ENCODE measurements around the gene SCYGR6.
A peak's percentile ranks its signal among the peaks of the same experiment; 100 is the strongest.
"Not testable (repeated sequence)": the region's sequence is repeated elsewhere in the genome, so short reads cannot be mapped to it uniquely, and the experiment has no call there.

SCYGR6 gene
- 0 reads per million in 2 donors for total RNA-seq

- DNase-seq = no peak
These were observed at the start of gene SCYGR6 for GRCh38 chr2:227724394-227725039. Gene SCYGR6, minus strand, starts transcription at chr2:227724757. Its CDS starts 0 bp downstream, at chr2:227724757.

- DNase-seq = peak in 1 of 5 experiments; percentile 4
These were observed 49.6 kb upstream of the SCYGR6 start for GRCh38 chr2:227774011-227774624.

DNA sequence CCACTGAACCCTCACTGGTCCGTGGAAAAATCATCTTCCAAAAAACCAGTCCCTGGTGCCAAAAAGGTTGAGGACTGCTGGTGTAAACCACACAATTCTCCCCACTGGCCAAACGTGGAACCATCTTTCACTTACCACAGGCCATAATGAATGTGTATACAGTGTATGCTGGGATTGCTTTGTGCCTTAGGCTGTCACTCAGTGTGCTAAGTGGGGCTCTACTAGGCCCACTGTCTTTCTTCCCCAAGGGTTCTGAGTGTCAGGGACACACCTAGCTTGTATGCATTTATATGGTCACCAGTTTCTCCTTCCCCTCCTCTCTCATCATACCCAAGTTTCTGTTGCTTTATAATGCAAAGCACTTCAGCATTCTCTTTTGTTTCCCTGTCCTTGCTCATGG is 48.4 kb upstream of the SCYGR6 start:
- no peak for DNase-seq

- DNase-seq = no peak
These were observed 47.7 kb upstream of the SCYGR6 start for GRCh38 chr2:227772197-227772661.

DNA sequence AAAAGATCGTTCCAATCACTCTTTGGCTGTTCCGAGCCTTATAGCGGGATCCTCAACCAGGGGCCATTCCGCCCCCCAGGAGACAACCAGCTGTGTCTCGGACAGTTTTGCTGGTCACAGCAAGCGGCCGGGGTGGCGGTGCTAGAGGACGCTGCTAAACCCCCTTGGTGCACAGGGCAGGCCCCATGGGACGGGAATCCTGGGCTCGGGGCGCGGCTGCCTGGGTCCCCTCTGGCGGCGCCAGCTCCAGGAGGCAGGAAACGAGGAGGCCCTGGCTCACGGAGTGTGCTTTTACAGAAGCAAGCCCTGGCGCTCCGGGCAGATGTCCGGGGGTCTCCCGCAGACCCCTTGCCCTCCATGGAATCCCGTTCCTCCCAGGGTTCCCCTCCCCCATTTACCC is 43.3 kb upstream of the SCYGR6 start:
- DNase-seq = no peak

GRCh38 chr2:227766373-227766883 is 41.9 kb upstream of the SCYGR6 start:
- DNase-seq = peak in 4 of 5 experiments; percentile 16 to 41 (median 37)

DNA sequence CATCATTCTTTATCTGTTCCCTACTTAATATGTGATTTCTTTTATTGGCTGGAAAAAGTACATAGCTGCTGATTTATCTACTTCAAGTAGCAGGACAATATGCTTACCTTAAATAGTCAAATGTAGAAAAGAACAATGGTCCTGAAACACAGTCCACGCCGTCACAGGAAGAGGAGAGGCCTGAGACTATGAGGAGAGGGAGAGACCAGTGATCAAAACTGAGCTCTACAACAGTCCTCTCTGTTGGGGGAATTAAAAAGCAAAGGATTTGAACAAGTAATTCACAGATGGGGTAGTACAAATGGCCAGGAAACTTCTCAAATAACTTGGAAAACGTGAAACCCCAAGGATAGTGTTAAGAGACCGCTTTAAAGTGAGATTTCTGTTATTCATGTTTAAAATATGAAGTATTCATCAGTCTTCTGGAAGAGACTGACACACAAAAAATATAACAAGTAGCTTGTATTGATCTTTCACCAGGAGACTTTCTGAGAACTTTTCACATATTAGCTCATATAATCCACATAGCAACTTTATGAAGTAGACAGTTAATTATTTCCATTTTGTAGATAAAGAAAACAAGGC is 41.3 kb upstream of the SCYGR6 start:
- no peak for DNase-seq

DNA sequence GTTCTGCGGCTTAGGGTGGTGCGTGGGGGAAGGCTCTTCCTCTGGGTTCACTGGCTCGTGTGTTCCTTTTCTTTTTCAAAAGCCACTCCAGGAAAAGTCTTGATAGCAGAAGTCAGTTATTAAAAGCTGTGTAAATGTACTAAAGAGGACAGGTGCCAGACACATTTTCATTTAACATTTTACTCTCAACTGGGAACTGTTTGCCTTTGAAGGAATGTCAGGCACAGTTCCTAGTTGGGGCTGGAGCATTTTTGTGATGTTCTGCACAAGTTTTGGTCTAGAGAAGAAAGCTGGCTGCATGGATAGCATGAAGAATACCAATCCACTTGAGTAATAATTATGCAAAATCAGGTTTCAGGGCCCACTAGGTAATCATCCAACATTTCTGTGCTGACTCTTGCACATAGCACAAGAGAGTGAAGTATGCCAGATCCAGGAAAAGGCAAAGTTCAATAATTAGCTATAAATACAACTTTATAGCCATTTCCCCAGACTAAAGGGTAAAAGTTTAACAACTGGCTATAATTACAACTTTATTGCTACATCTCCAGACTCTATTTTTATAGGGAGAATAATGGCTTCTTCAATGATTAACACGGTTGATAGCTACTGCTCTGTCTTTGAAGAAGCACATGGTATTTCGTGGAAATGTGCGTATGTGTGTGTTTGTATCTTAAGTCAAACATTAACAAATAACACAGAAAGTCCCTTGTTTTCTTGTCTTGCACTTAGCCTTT is 37.4 kb upstream of the SCYGR6 start:
- DNase-seq = no peak

DNA sequence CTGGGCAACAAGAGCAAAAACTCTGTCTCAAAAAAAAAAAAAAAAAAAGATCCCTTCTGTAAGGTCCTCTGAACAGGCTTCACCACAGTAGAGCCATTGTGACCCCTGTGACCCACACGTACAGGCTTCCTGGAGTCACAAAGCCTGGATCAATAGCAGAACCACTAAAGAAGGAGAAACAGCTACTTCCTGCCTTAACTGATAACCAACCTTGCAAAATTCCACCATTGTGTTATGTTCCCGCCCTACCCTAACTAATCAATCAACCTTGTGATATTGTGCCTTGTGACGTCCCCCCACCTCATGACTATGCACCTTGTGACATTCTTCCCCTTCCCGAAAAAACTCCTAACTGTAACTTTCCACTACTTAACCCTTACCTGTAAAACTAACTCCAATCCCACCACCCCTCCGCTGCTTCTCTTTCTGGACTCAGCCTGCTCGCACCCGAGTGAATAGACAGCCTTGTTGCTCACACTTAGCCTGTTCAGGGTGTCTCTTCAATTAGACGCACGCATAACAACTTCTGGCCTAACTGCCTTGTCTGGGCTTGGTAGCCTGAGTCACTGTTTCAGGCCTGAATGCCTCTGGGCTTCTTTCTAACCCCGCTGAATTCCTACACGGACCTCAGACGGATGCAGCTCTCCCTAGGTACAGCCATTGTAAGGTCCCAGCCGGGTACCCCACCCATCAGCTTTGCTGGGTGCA is 35.0 kb upstream of the SCYGR6 start:
- DNase-seq = no peak

- DNase-seq = not testable (repeated sequence)
These were observed 31.7 kb upstream of the SCYGR6 start for GRCh38 chr2:227756261-227756660.

- no peak for DNase-seq
These were observed 23.5 kb upstream of the SCYGR6 start for GRCh38 chr2:227748079-227748478.

DNA sequence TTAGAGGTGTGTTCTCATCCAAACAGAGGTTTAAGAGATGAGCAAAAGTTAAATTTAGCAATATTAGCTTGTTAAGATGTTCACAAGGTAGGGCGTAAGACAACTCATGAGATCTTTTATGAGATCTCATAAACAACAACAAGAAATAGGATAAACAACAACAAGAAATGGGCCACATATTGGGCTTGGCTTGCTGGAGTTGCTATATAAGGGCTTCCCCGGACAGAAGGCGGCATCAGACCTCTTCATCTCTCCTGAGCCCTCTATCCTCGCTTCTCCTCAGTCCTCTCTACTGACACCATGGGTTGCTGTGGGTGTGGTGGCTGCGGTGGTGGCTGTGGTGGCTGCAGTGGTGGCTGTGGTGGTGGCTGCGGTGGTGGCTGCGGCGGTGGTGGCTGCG is 21.0 kb upstream of the SCYGR6 start, which contains the start of gene SCYGR8:
Gene SCYGR8 (plus strand): TSS at position 301 of the 400 bp plus-strand sequence. CDS start 0 bp downstream, at position 301.
- no peak for DNase-seq

DNA sequence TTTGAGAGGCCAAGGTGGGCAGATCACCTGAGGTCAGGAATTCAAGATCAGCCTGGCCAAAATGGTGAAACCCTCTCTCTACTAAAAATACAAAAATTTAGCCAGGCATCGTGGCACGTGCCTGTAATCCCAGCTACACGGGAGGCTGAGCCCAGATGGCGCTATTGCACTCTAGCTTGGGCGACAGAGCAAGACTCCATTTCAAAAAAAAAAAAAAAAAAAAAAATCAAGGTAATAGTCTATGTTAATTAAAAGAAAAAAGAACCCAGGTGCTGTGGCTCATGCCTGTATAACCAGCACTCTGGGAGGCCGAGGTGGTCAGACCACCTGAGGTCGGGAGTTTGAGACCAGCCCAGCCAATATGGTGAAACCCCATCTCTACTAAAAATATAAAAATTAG is 16.1 kb upstream of the SCYGR6 start:
- DNase-seq = not testable (repeated sequence)

- DNase-seq = no peak
These were observed 14.8 kb upstream of the SCYGR6 start for GRCh38 chr2:227739351-227739750.

- DNase-seq = no peak
These were observed 3.5 kb upstream of the SCYGR6 start, which contains the start of gene SCYGR7 for GRCh38 chr2:227728035-227728434. Gene SCYGR7, plus strand, starts transcription at chr2:227728335. Its CDS starts 0 bp downstream, at chr2:227728335.

- DNase-seq = not testable (repeated sequence)
These were observed 1.7 kb downstream of the SCYGR6 start for GRCh38 chr2:227722821-227723220.

DNA sequence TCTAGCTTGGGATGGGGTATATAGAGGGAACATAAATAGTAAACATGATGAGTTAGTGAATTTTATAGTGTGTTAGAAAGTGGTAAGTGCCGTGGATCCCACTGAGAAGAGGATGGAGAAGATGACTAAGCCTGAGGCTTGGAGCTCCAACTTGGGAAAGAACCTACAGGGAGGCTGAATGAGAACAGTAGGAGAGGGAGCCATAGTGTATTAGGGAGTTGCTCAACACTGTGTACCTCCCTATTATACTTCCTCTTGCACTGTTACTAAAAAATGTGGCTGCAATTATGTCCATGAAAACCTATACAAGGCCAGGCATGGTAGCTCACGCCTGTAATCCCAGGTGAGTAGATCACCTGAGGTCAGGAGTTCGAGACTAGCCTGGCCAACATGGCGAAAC is 3.9 kb downstream of the SCYGR6 start:
- no peak for DNase-seq

GRCh38 chr2:227719641-227720040 is 4.9 kb downstream of the SCYGR6 start:
- DNase-seq = no peak

GRCh38 chr2:227717687-227718567 is 6.6 kb downstream of the SCYGR6 start, which contains the start of gene SLC19A3:
Gene SLC19A3, minus strand, starts transcription at chr2:227718028. Its CDS starts 15,710 bp downstream, at chr2:227702318.
- no peak for DNase-seq

DNA sequence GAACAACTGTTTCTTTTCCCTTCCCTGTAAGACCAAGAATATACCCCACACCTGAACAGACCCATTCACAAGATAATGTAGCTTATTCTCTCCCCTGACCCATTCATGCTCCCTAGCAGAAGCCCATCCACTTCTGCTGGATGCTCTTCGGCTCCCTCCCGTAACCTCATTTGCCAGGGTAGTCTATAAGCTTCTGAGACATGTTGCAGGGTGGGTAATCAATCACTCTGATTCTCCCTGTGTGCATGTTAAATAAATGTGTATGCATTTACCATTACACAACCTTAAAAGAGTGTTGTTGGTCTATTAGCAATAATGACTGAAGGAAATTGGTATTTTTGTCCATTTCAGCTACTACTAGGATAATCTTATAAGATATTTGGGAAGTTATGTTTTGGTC is 8.1 kb downstream of the SCYGR6 start:
- no peak for DNase-seq

DNA sequence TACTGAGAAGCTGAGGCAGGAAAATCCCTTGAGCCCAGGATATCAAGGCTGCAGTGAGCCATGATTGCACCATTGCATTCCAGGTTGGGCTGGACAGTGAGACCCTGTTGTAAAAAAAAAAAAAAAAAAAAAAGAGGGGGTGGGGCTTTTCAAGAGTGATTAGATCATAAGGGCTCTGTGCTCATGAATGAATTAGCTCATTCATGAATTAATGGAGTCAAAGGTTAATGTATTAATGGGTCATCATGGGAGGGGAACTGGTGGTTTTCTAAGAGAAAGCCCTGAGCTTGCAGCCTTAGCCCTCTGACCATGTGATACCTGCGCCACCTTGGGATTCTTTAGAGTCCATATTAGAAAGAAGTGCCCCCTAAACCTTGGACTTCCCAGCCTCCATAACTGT is 11.3 kb downstream of the SCYGR6 start:
- no peak for DNase-seq

All from T-helper 2 cell (primary cell).